RWPE1 (cell line): Measurements from ENCODE around the gene ARHGAP30.
"Not testable (repeated sequence)": the region's sequence is repeated elsewhere in the genome, so short reads cannot be mapped to it uniquely, and the experiment has no call there.

ENCODE experiments used
- CTCF ChIA-PET: fragments of 350-600 bp; sonication (Branson Sonifier 250); formaldehyde crosslinking; extraction: SDS; loops from one replicate; lab custom pipeline; 2021; lab: Yijun Ruan, JAX
- POLR2A ChIA-PET: fragments of 400-600 bp; formaldehyde crosslinking; extraction: SDS; loops from one replicate; lab custom pipeline; 2020; ENCODE audit warnings: antibody characterized with exemption; ENCODE audit not compliant: low non-redundant PET; lab: Yijun Ruan, JAX
- DNase-seq: peaks from one replicate; pipeline ENCODE4 v3.0.0; 2012; ENCODE audit warnings: low spot score
- H3K27ac ChIP-seq: fragments of 450-650 bp; 2 replicates; pipeline ENCODE4 v1.5.1; 2017
- CTCF ChIP-seq: fragments of 450-650 bp; conservative IDR thresholded peaks from 2 replicates; pipeline ENCODE4 v1.5.1; 2017; ENCODE audit warnings: low read depth, mild to moderate bottlenecking

ARHGAP30 gene

GRCh38 chr1:161069241-161069640, 450 bp downstream of the ARHGAP30 start:
- TF ChIP-seq CTCF, result no peak
- H3K27ac ChIP-seq, result no peak overlapping the region
- DNase-seq, result no peak
- CTCF ChIA-PET, result interaction anchor here (6.8 kb wide), 1 partner anchor 27 kb away, joined by 75 read pairs; the partner anchor contains the start of gene KLHDC9
- POLR2A ChIA-PET, result no interaction called here

GRCh38 chr1:161068306-161069234, 1.1 kb downstream of the ARHGAP30 start:
- no peak overlapping the region for H3K27ac ChIP-seq
- ChIA-PET POLR2A (no interaction called here), CTCF (interaction anchor here (0.6 to 1.1 kb wide), 2 partner anchors 29 to 48 kb away, joined by 3 read pairs; partner anchors contain the start of gene KLHDC9)
- no peak for TF ChIP-seq CTCF
- no peak for DNase-seq

- no peak for TF ChIP-seq CTCF
- H3K27ac ChIP-seq, result no peak overlapping the region
- ChIA-PET POLR2A (interaction anchor here (0.6 kb wide), 1 partner anchor 18 kb away, joined by 5 read pairs; no protein-coding TSS in a partner anchor), CTCF (interaction anchor here (0.6 kb wide), 1 partner anchor 57 kb away, joined by 3 read pairs; no protein-coding TSS in a partner anchor)
- no peak for DNase-seq
These were observed 3.0 kb downstream of the ARHGAP30 start for GRCh38 chr1:161066694-161067093.

- H3K27ac ChIP-seq, CTCF ChIA-PET, DNase-seq, POLR2A ChIA-PET: not testable (repeated sequence)
These were observed 4.0 kb downstream of the ARHGAP30 start for GRCh38 chr1:161065681-161066080.

- H3K27ac ChIP-seq, DNase-seq, POLR2A ChIA-PET: not testable (repeated sequence)
- CTCF ChIA-PET, result interaction anchor here (0.6 kb wide), 2 partner anchors 22 to 74 kb away, joined by 3 read pairs; no protein-coding TSS in a partner anchor
These were observed 5.8 kb downstream of the ARHGAP30 start for GRCh38 chr1:161063936-161064335.

- H3K27ac ChIP-seq, result no peak overlapping the region
- TF ChIP-seq CTCF, result no peak
- ChIA-PET POLR2A (no interaction called here), CTCF (interaction anchor here (1.3 kb wide), 1 partner anchor 37 kb away, joined by 3 read pairs; the partner anchor contains the start of gene KLHDC9)
- no peak for DNase-seq
These were observed 8.3 kb downstream of the ARHGAP30 start for GRCh38 chr1:161061419-161061818.

GRCh38 chr1:161059293-161059692, 10.4 kb downstream of the ARHGAP30 start:
- no peak overlapping the region for H3K27ac ChIP-seq
- CTCF ChIA-PET, result no interaction called here
- TF ChIP-seq CTCF, result no peak
- no peak for DNase-seq
- POLR2A ChIA-PET, result no interaction called here
